HG03159 (cell line): Measurements from ENCODE around the gene RAB20.
"Not testable (repeated sequence)": the region's sequence is repeated elsewhere in the genome, so short reads cannot be mapped to it uniquely, and the experiment has no call there.

Source experiments
- ATAC-seq: cut with Tn5 transposase; IDR thresholded peaks from one replicate; pipeline ENCODE4 v1.9.1; 2021; ENCODE audit warnings: mild to moderate bottlenecking, moderate library complexity; ENCODE audit not compliant: unreplicated experiment

The RAB20 gene

GRCh38 chr13:110493613-110494012 is 67.9 kb downstream of the RAB20 start:
- no peak for ATAC-seq

- ATAC-seq = no peak
These were observed 68.6 kb downstream of the RAB20 start for GRCh38 chr13:110492679-110493593.

GRCh38 chr13:110491869-110492678 is 69.4 kb downstream of the RAB20 start:
- ATAC-seq = no peak

- ATAC-seq = no peak
These were observed 71.3 kb downstream of the RAB20 start for GRCh38 chr13:110490009-110490770.

- not testable (repeated sequence) for ATAC-seq
These were observed 74.6 kb downstream of the RAB20 start for GRCh38 chr13:110486880-110487279.

GRCh38 chr13:110486061-110486715 is 75.3 kb downstream of the RAB20 start:
- ATAC-seq = no peak

GRCh38 chr13:110485604-110486003 is 75.9 kb downstream of the RAB20 start:
- no peak for ATAC-seq

- no peak for ATAC-seq
These were observed 77.1 kb downstream of the RAB20 start for GRCh38 chr13:110484290-110485048.

- no peak for ATAC-seq
These were observed 78.0 kb downstream of the RAB20 start for GRCh38 chr13:110483386-110483968.

- ATAC-seq = no peak
These were observed 81.4 kb downstream of the RAB20 start for GRCh38 chr13:110480161-110480560.

- no peak for ATAC-seq
These were observed 81.9 kb downstream of the RAB20 start for GRCh38 chr13:110479648-110480047.

GRCh38 chr13:110479215-110479545 is 82.3 kb downstream of the RAB20 start:
- no peak for ATAC-seq

GRCh38 chr13:110478405-110479214 is 82.9 kb downstream of the RAB20 start:
- ATAC-seq = no peak

- ATAC-seq = no peak
These were observed 83.7 kb downstream of the RAB20 start for GRCh38 chr13:110477706-110478245.

GRCh38 chr13:110476220-110476617 is 85.3 kb downstream of the RAB20 start:
- ATAC-seq = no peak

GRCh38 chr13:110475550-110476219 is 85.8 kb downstream of the RAB20 start:
- ATAC-seq = no peak

GRCh38 chr13:110475117-110475516 is 86.4 kb downstream of the RAB20 start:
- no peak for ATAC-seq

GRCh38 chr13:110474713-110475112 is 86.8 kb downstream of the RAB20 start:
- no peak for ATAC-seq
